Parietal lobe (tissue), 2 donors: ENCODE data around the gene RBM19. TPM values are rescaled to one million over a fixed set of nuclear protein-coding genes. Genes with fewer than 3 reads are reported as not detected.

Experiments used
- small RNA-seq: library from RNA; depleted of rRNA; stranded (forward); fragments of <200 nt; gene quantifications from one replicate; pipeline ENCODE3, GENCODE V24; 2014; ENCODE audit warnings: low replicate concordance
- total RNA-seq: library from RNA; depleted of rRNA; stranded (reverse); fragments of >200 nt; gene quantifications from one replicate; pipeline ENCODE4 v1.2.3, GENCODE V29; 2014

Gene RBM19
- 39.8 TPM for total RNA-seq

GRCh38 chr12:113965951-113966797, at the start of gene RBM19:
Gene RBM19 (minus strand): TSS chr12:113966325. CDS start chr12:113966227, 98 bp downstream.

Small RNA genes within 50 kb of the gene (small RNA-seq; reads per million reads assigned to genes)
- gene DYNLL1P4 = not detected
